Astrocyte (in vitro differentiated cells and primary cell): ENCODE data around the gene LMNA. TPM values are rescaled to one million over a fixed set of nuclear protein-coding genes. Genes with fewer than 3 reads are reported as not detected.

ENCODE experiments used
- DNase-seq: peaks from one replicate; pipeline ENCODE4 v3.0.0-alpha.2; 2010; ENCODE audit warnings: low read depth
- FAIRE-seq: peaks from 2 replicates; lab custom pipeline; 2011; peaks lifted over from hg19 to GRCh38; lab: Jason Lieb, UNC
- H2AFZ ChIP-seq: 2 replicates; pipeline ENCODE4 v1.6.0; 2012; ENCODE audit warnings: low read depth, low read length, inconsistent platforms
- H3K27ac ChIP-seq: 2 replicates; pipeline ENCODE4 v1.5.1; 2011; ENCODE audit warnings: low read depth, low read length, inconsistent platforms
- H3K27me3 ChIP-seq: 2 replicates; pipeline ENCODE4 v1.6.0; 2011; ENCODE audit warnings: low read length, inconsistent platforms; ENCODE audit not compliant: insufficient read depth
- H3K36me3 ChIP-seq: 2 replicates; pipeline ENCODE4 v1.5.1; 2011; ENCODE audit warnings: low read length, inconsistent platforms; ENCODE audit not compliant: insufficient read depth
- H3K4me1 ChIP-seq: 2 replicates; pipeline ENCODE4 v1.5.1; 2011; ENCODE audit warnings: low read length, inconsistent platforms; ENCODE audit not compliant: insufficient read depth
- H3K4me2 ChIP-seq: 2 replicates; pipeline ENCODE4 v1.6.0; 2012; ENCODE audit warnings: low read length, inconsistent platforms
- H3K4me3 ChIP-seq: 2 replicates; pipeline ENCODE4 v1.5.1; 2011; ENCODE audit warnings: low read depth, mild to moderate bottlenecking, low read length, inconsistent platforms; ENCODE audit not compliant: insufficient read depth
- H3K79me2 ChIP-seq: 2 replicates; pipeline ENCODE4 v1.6.0; 2012; ENCODE audit warnings: mild to moderate bottlenecking, low read length, inconsistent platforms; ENCODE audit not compliant: insufficient read depth
- H3K9ac ChIP-seq: 2 replicates; pipeline ENCODE4 v1.6.0; 2012; ENCODE audit warnings: mild to moderate bottlenecking, low read length, inconsistent platforms
- H3K9me3 ChIP-seq: 2 replicates; pipeline ENCODE4 v1.5.1; 2012; ENCODE audit warnings: low read depth, mild to moderate bottlenecking, low read length, inconsistent platforms; ENCODE audit not compliant: insufficient read depth
- H4K20me1 ChIP-seq: 2 replicates; pipeline ENCODE4 v1.6.0; 2012; ENCODE audit warnings: low read length, inconsistent platforms; ENCODE audit not compliant: insufficient read depth
- H3K27ac Mint-ChIP-seq: one replicate; pipeline ENCODE4 v1.8.0; 2021; ENCODE audit warnings: mild to moderate bottlenecking, mixed read lengths; ENCODE audit not compliant: unreplicated experiment
- H3K27me3 Mint-ChIP-seq: one replicate; pipeline ENCODE4 v1.8.0; 2021; ENCODE audit warnings: low read depth, mixed read lengths; ENCODE audit not compliant: unreplicated experiment
- H3K36me3 Mint-ChIP-seq: one replicate; pipeline ENCODE4 v1.8.0; 2021; ENCODE audit warnings: low read depth, mixed read lengths; ENCODE audit not compliant: unreplicated experiment
- H3K4me1 Mint-ChIP-seq: one replicate; pipeline ENCODE4 v1.8.0; 2021; ENCODE audit warnings: low read depth, mixed read lengths; ENCODE audit not compliant: unreplicated experiment
- H3K4me3 Mint-ChIP-seq: one replicate; pipeline ENCODE4 v1.8.0; 2021; ENCODE audit warnings: mild to moderate bottlenecking, moderate library complexity, mixed read lengths; ENCODE audit not compliant: unreplicated experiment
- H3K9me3 Mint-ChIP-seq: one replicate; pipeline ENCODE4 v1.8.0; 2021; ENCODE audit warnings: mild to moderate bottlenecking, mixed read lengths; ENCODE audit not compliant: unreplicated experiment
- CTCF ChIP-seq: IDR thresholded peaks from 2 replicates; pipeline ENCODE4 v1.5.1; 2011; ENCODE audit warnings: low read depth, mild to moderate bottlenecking, inconsistent platforms, low read length, moderate library complexity; ENCODE audit not compliant: insufficient read depth
- EZH2 ChIP-seq: IDR thresholded peaks from 2 replicates; pipeline ENCODE4 v1.6.1; 2012; ENCODE audit warnings: mild to moderate bottlenecking, low read length, inconsistent platforms; ENCODE audit not compliant: insufficient read depth
- total RNA-seq: library from RNA; stranded (reverse); gene quantifications from 2 replicates; pipeline ENCODE4 v1.2.1, GENCODE V29; 2021

LMNA gene
- total RNA-seq, 1 donor from 2014 or later = 464 TPM

- no peak overlapping the region for H3K27ac Mint-ChIP-seq
Observed at GRCh38 chr1:156098784-156099183, 15.7 kb upstream of the LMNA start.

GRCh38 chr1:156099282-156099681 lies 15.2 kb upstream of the LMNA start:
- FAIRE-seq = no peak
- H3K4me1 ChIP-seq = peaks cover 46% of the 10 kb centered on the region
- Mint-ChIP-seq H3K4me1 (peaks cover 46% of the 10 kb centered on the region), H3K9me3 (no peaks in the 10 kb centered on the region), H3K27ac (no peak overlapping the region), H3K36me3 (peaks cover 25% of the 10 kb centered on the region), H3K27me3 (no peaks in the 10 kb centered on the region), H3K4me3 (no peak overlapping the region)
- H3K36me3 ChIP-seq = peaks cover 5% of the 10 kb centered on the region
- no peak overlapping the region for H3K9ac ChIP-seq
- H3K27ac ChIP-seq = no peak overlapping the region
- no peak overlapping the region for H2AFZ ChIP-seq
- H3K9me3 ChIP-seq = no peaks in the 10 kb centered on the region
- no peak for DNase-seq
- TF ChIP-seq CTCF (no peak), EZH2 (no peak)
- H4K20me1 ChIP-seq = no peaks in the 10 kb centered on the region
- no peaks in the 10 kb centered on the region for H3K27me3 ChIP-seq
- no peak overlapping the region for H3K4me3 ChIP-seq
- no peak overlapping the region for H3K4me2 ChIP-seq
- H3K79me2 ChIP-seq = peaks cover 28% of the 10 kb centered on the region

More at GRCh38 chr1:156098784-156099183, 15.7 kb upstream of the LMNA start:
- H3K36me3 Mint-ChIP-seq = peaks cover 26% of the 10 kb centered on the region
- no peak overlapping the region for H3K9ac ChIP-seq
- H3K27me3 ChIP-seq = no peaks in the 10 kb centered on the region
- no peak for DNase-seq
- no peak overlapping the region for H2AFZ ChIP-seq
- peaks cover 1% of the 10 kb centered on the region for H4K20me1 ChIP-seq
- H3K9me3 ChIP-seq = no peaks in the 10 kb centered on the region
- H3K9me3 Mint-ChIP-seq = no peaks in the 10 kb centered on the region
- H3K79me2 ChIP-seq = peaks cover 25% of the 10 kb centered on the region
- H3K4me2 ChIP-seq = no peak overlapping the region
- no peaks in the 10 kb centered on the region for H3K27me3 Mint-ChIP-seq
- TF ChIP-seq EZH2 = no peak
- TF ChIP-seq CTCF = no peak
- no peak overlapping the region for H3K27ac ChIP-seq
- peaks cover 41% of the 10 kb centered on the region for H3K4me1 ChIP-seq
- peaks cover 5% of the 10 kb centered on the region for H3K36me3 ChIP-seq
- no peak for FAIRE-seq
- H3K4me3 ChIP-seq = no peak overlapping the region
- no peak overlapping the region for H3K4me3 Mint-ChIP-seq
- peaks cover 42% of the 10 kb centered on the region for H3K4me1 Mint-ChIP-seq

- FAIRE-seq (no peak), DNase-seq (no peak)
- H3K9ac ChIP-seq = no peak overlapping the region
- Mint-ChIP-seq H3K4me1 (peaks cover 57% of the 10 kb centered on the region), H3K27ac (peak overlapping the region; percentile 55), H3K36me3 (peaks cover 23% of the 10 kb centered on the region), H3K27me3 (no peaks in the 10 kb centered on the region), H3K9me3 (no peaks in the 10 kb centered on the region), H3K4me3 (no peak overlapping the region)
- H3K27ac ChIP-seq = no peak overlapping the region
- no peak overlapping the region for H3K4me2 ChIP-seq
- TF ChIP-seq EZH2 = no peak
- no peak for TF ChIP-seq CTCF
- H4K20me1 ChIP-seq = no peaks in the 10 kb centered on the region
- H3K27me3 ChIP-seq = no peaks in the 10 kb centered on the region
- H3K36me3 ChIP-seq = peaks cover 5% of the 10 kb centered on the region
- no peak overlapping the region for H3K4me3 ChIP-seq
- no peaks in the 10 kb centered on the region for H3K9me3 ChIP-seq
- peaks cover 58% of the 10 kb centered on the region for H3K4me1 ChIP-seq
- peaks cover 34% of the 10 kb centered on the region for H3K79me2 ChIP-seq
- H2AFZ ChIP-seq = no peak overlapping the region
Observed at GRCh38 chr1:156100205-156100995, 14.1 kb upstream of the LMNA start.
